Transverse colon (tissue), 4 donors: Measurements from ENCODE around the gene MYO1B. TPM values are rescaled to one million over a fixed set of nuclear protein-coding genes. Genes with fewer than 3 reads are reported as not detected.

Experiments
- DNase-seq: peaks from one replicate; pipeline ENCODE4 v3.0.0-alpha.2; 2019
- H3K27ac ChIP-seq, 4 donors: fragments of 200-600 bp; sonication (generic); 2 replicates each; pipeline ENCODE4 v1.5.1; 2016 to 2018; ENCODE audit warnings: inconsistent platforms in 4 of 4
- H3K27me3 ChIP-seq: fragments of 200-600 bp; sonication (generic); 2 replicates; pipeline ENCODE4 v1.5.1; 2017; ENCODE audit warnings: inconsistent platforms
- H3K36me3 ChIP-seq, 4 donors: fragments of 200-600 bp; sonication (generic); 2 replicates each; pipeline ENCODE4 v1.5.1; 2017 to 2019; ENCODE audit warnings: inconsistent platforms in 4 of 4
- H3K4me1 ChIP-seq, 4 donors: fragments of 200-600 bp; sonication (generic); 2 replicates each; pipeline ENCODE4 v1.5.1; 2017 to 2020; ENCODE audit warnings: inconsistent platforms in 4 of 4
- H3K4me3 ChIP-seq, 4 donors: fragments of 200-600 bp; sonication (generic); 1 replicate in 1 of 4; 2 replicates in 3 of 4; pipeline versions ENCODE4 v1.5.1 to v1.6.1; 2017 to 2019; ENCODE audit warnings: inconsistent platforms in 4 of 4
- H3K9me3 ChIP-seq, 2 donors: fragments of 200-600 bp; sonication (generic); 2 replicates each; pipeline ENCODE4 v1.5.1; 2017 to 2019; ENCODE audit warnings: inconsistent platforms in 2 of 2
- EP300 ChIP-seq: sonication (generic); formaldehyde crosslinking; IDR thresholded peaks from one replicate; pipeline ENCODE4 v1.6.1; 2017; ENCODE audit warnings: antibody characterized with exemption, low read depth
- POLR2A ChIP-seq: fragments of 450-650 bp; IDR thresholded peaks from one replicate; pipeline ENCODE4 v1.6.1; 2016; ENCODE audit warnings: antibody characterized with exemption, mild to moderate bottlenecking, moderate library complexity
- POLR2AphosphoS5 ChIP-seq, 3 donors: sonication (generic); formaldehyde crosslinking; IDR thresholded peaks; one replicate each; pipeline ENCODE4 v1.6.1; 2016; ENCODE audit warnings: antibody characterized with exemption in 3 of 3
- WGBS, 2 donors: methylation state at CpG; one replicate each; pipeline ENCODE4 v1.1.5; 2018; ENCODE audit warnings: low coverage in 1 of 2; 5-methylcytosine and 5-hydroxymethylcytosine counted together
- in situ Hi-C, 4 donors: fragments of 200-750 bp; cut with MboI; loops; one replicate each; pipeline versions ENCODE4 v1.15.0 to v1.15.1; 2017; ENCODE audit warnings: low sequenced_read_pairs in 3 of 4, low pct_ligation_motif_present in 1 of 4, low pct_unique_long_range_greater_than_20kb in 1 of 4
- intact Hi-C: fragments of 100-400 bp; cut with DNase I; formaldehyde crosslinking; loops from one replicate; pipeline ENCODE4 v1.15.1; 2023; ENCODE audit warnings: low total_unique reads
- total RNA-seq, 4 donors: library from RNA; depleted of rRNA; stranded (reverse); fragments of >200 nt; gene quantifications; one replicate each; pipeline ENCODE4 v1.1.0, GENCODE V29; 2016
- TF ChIP-seq, protein P1 (sequence below), 5 experiments: fragments of 200-600 bp in 3 of 5; fragments of 450-650 bp in 2 of 5; sonication (generic) in 3 of 5; IDR thresholded peaks; 1 replicate in 2 of 5; 2 replicates in 3 of 5; pipeline ENCODE4 v1.5.1; 2016 to 2017; ENCODE audit warnings: antibody characterized with exemption in 5 of 5, inconsistent platforms in 3 of 5, mild to moderate bottlenecking in 2 of 5, moderate library complexity in 1 of 5

MYO1B gene
- total RNA-seq, 4 donors from 2014 or later = 17.9 to 37.0 (median 35.0) TPM

DNA sequence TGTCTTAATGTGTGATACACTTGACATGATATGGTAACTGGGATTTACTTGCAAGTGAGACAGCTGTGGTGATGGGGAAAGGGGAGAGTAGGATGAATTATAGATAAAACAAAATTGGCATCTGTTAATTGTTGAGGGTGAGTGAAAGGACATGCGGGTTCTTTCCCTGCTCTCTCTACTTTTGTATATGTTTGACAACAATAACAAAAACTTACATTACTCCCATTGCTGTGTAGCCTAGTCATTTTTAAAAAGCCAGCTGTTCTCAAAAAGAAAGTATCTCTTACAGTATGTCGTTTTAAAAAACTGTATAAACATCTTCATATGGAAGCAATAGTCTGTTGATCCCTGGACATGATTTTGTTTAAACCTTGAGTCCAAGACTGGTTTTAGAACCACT, 117.6 kb downstream of the MYO1B start:
- Histone ChIP-seq H3K9me3 (no peaks in the 10 kb centered on the region), H3K27ac (no peak overlapping the region), H3K36me3 (no peaks in the 10 kb centered on the region), H3K27me3 (no peaks in the 10 kb centered on the region), H3K4me3 (no peak overlapping the region), H3K4me1 (no peaks in the 10 kb centered on the region)
- in situ Hi-C loops (no loop called here), intact Hi-C loops (no loop called here)
- WGBS, 2 donors = 63 to 69% methylated on average over 2 of the region's 2 CpGs
- TF ChIP-seq, protein P1, sequence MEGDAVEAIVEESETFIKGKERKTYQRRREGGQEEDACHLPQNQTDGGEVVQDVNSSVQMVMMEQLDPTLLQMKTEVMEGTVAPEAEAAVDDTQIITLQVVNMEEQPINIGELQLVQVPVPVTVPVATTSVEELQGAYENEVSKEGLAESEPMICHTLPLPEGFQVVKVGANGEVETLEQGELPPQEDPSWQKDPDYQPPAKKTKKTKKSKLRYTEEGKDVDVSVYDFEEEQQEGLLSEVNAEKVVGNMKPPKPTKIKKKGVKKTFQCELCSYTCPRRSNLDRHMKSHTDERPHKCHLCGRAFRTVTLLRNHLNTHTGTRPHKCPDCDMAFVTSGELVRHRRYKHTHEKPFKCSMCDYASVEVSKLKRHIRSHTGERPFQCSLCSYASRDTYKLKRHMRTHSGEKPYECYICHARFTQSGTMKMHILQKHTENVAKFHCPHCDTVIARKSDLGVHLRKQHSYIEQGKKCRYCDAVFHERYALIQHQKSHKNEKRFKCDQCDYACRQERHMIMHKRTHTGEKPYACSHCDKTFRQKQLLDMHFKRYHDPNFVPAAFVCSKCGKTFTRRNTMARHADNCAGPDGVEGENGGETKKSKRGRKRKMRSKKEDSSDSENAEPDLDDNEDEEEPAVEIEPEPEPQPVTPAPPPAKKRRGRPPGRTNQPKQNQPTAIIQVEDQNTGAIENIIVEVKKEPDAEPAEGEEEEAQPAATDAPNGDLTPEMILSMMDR (IDR thresholded peaks at IDR 0.05) = no peak
- TF ChIP-seq POLR2AphosphoS5 (IDR thresholded peaks at IDR 0.05) (no peak), EP300 (no peak), POLR2A (no peak)
- DNase-seq = no peak

- Histone ChIP-seq H3K4me1 (no peaks in the 10 kb centered on the region), H3K27me3 (no peaks in the 10 kb centered on the region), H3K27ac (no peak overlapping the region), H3K36me3 (no peaks in the 10 kb centered on the region), H3K9me3 (no peaks in the 10 kb centered on the region), H3K4me3 (no peak overlapping the region)
- intact Hi-C loops = no loop called here
- TF ChIP-seq POLR2A = no peak
- no peak for TF ChIP-seq POLR2AphosphoS5 (IDR thresholded peaks at IDR 0.05)
- TF ChIP-seq, protein P1 (IDR thresholded peaks at IDR 0.05) = no peak
- TF ChIP-seq EP300 = no peak
- no peak for DNase-seq
- in situ Hi-C loops = no loop called here
- 75% methylated on average over 3 of the region's 3 CpGs for WGBS, 2 donors
Measured at GRCh38 chr2:191363267-191363666, 118.1 kb downstream of the MYO1B start.

DNA sequence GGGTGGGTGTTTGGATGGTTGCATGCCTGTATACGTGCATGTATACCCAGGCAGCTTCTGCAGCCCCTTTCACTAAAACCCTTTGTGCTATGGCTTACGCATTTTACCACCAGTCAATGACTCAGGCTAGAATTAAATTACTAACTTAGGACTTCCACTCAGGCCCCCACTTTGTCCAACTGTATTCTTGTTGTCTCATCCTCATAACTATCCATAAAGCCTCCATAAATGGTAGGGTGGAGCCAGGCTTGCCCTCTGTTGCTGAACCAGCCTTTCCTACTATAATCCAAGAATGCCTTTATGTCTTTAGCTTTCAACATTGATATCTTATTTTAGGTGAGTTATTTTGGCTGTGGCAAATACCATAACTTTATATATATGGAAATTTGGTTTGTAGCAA, 119.9 kb downstream of the MYO1B start:
- Histone ChIP-seq H3K36me3 (no peaks in the 10 kb centered on the region), H3K27ac (no peak overlapping the region), H3K4me1 (no peaks in the 10 kb centered on the region), H3K4me3 (no peak overlapping the region), H3K9me3 (no peaks in the 10 kb centered on the region), H3K27me3 (no peaks in the 10 kb centered on the region)
- no peak for DNase-seq
- 89 to 100% methylated on average over 2 of the region's 2 CpGs for WGBS, 2 donors
- in situ Hi-C loops = no loop called here
- intact Hi-C loops = no loop called here
- no peak for TF ChIP-seq POLR2A
- no peak for TF ChIP-seq EP300
- no peak for TF ChIP-seq POLR2AphosphoS5 (IDR thresholded peaks at IDR 0.05)
- TF ChIP-seq, protein P1 (IDR thresholded peaks at IDR 0.05) = no peak

GRCh38 chr2:191366199-191366598, 121.0 kb downstream of the MYO1B start:
- no peak overlapping the region for H3K27ac ChIP-seq
- TF ChIP-seq POLR2A (no peak), EP300 (no peak), POLR2AphosphoS5 (IDR thresholded peaks at IDR 0.05) (no peak)
- TF ChIP-seq, protein P1 (IDR thresholded peaks at IDR 0.05) = no peak
- WGBS, 2 donors = 42% methylated on average over 1 of the region's 1 CpG; no CpG with 5 or more reads in 1 of the 2 donors
- H3K9me3 ChIP-seq = no peaks in the 10 kb centered on the region
- H3K4me1 ChIP-seq = no peaks in the 10 kb centered on the region
- intact Hi-C loops (no loop called here), in situ Hi-C loops (no loop called here)
- DNase-seq = no peak
- no peaks in the 10 kb centered on the region for H3K27me3 ChIP-seq
- H3K4me3 ChIP-seq = no peak overlapping the region
- H3K36me3 ChIP-seq = no peaks in the 10 kb centered on the region
